HG02678 (cell line): ENCODE results near the gene TRAK1.

Source experiments
- ATAC-seq: cut with Tn5 transposase; IDR thresholded peaks from one replicate; pipeline ENCODE4 v1.9.1; 2021; ENCODE audit warnings: mild to moderate bottlenecking, moderate library complexity; ENCODE audit not compliant: unreplicated experiment

Gene TRAK1

GRCh38 chr3:42194943-42195510, 103.9 kb downstream of the TRAK1 start:
- no peak for ATAC-seq

GRCh38 chr3:42195879-42196330, 104.7 kb downstream of the TRAK1 start:
- peak; percentile 76 for ATAC-seq

GRCh38 chr3:42198709-42199108, 107.6 kb downstream of the TRAK1 start:
- no peak for ATAC-seq

GRCh38 chr3:42202217-42202865, 111.2 kb downstream of the TRAK1 start:
- ATAC-seq = no peak

- ATAC-seq = no peak
Measured at GRCh38 chr3:42204867-42205599, 113.9 kb downstream of the TRAK1 start.

GRCh38 chr3:42205800-42206514, 114.8 kb downstream of the TRAK1 start:
- peak; percentile 87 for ATAC-seq

GRCh38 chr3:42209917-42210316, 118.8 kb downstream of the TRAK1 start:
- ATAC-seq = no peak

- ATAC-seq = no peak
Measured at GRCh38 chr3:42210726-42211125, 119.6 kb downstream of the TRAK1 start.

- no peak for ATAC-seq
Measured at GRCh38 chr3:42213417-42213816, 122.3 kb downstream of the TRAK1 start.

GRCh38 chr3:42214064-42214463, 122.9 kb downstream of the TRAK1 start:
- ATAC-seq = peak; percentile 24

GRCh38 chr3:42214565-42215283, 123.6 kb downstream of the TRAK1 start:
- peak; percentile 44 for ATAC-seq

GRCh38 chr3:42216302-42216701, 125.1 kb downstream of the TRAK1 start:
- ATAC-seq = no peak

GRCh38 chr3:42216931-42217333, 125.8 kb downstream of the TRAK1 start:
- no peak for ATAC-seq

GRCh38 chr3:42220436-42221121, 129.4 kb downstream of the TRAK1 start:
- ATAC-seq = no peak

- no peak for ATAC-seq
Measured at GRCh38 chr3:42222942-42223693, 132.0 kb downstream of the TRAK1 start.

- no peak for ATAC-seq
Measured at GRCh38 chr3:42224178-42224577, 133.0 kb downstream of the TRAK1 start.

GRCh38 chr3:42224658-42225421, 133.7 kb downstream of the TRAK1 start:
- no peak for ATAC-seq

GRCh38 chr3:42225486-42226363, 134.6 kb downstream of the TRAK1 start:
- no peak for ATAC-seq
